ENCODE data around the gene INSIG2. TPM values are rescaled to one million over a fixed set of nuclear protein-coding genes. Genes with fewer than 3 reads are reported as not detected.

Gene INSIG2
- total RNA-seq, 2 donors from 2014 or later = 10.9 to 12.5 TPM

DNA sequence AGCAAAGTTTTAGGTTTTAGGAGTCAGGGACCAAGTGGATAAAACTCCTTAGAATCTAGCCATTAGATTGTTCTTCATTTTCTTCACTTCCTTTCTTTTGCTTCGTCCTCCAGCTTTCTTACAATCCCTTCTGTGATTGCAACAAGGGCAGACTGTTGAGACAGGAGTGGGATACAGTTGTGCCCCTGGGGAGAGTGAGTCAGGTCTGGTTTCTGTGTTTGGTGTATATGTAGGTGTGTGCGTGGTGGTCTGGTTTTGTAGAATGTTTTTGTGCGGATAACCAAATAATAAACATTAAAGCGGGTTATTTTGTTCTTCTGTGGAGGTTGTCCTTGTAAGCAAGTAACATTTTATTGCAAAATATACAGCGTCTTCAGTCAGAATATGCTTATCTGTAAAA is 7.3 kb downstream of the INSIG2 start:
- H3K9ac ChIP-seq (ENCODE audit: extremely low read depth, low read length, poor library complexity, severe bottlenecking) = no peak overlapping the region
- H3K36me3 ChIP-seq (ENCODE audit: control insufficient read depth, insufficient read depth, low read length) = no peaks in the 10 kb centered on the region
- Mint-ChIP-seq H3K4me1 (peaks cover 11% of the 10 kb centered on the region), H3K4me3 (no peak overlapping the region), H3K9me3 (no peaks in the 10 kb centered on the region), H3K27me3 (ENCODE audit: insufficient read depth) (no peaks in the 10 kb centered on the region), H3K36me3 (ENCODE audit: low read depth) (peaks cover 5% of the 10 kb centered on the region), H3K27ac (no peak overlapping the region)
- no peak for DNase-seq
- TF ChIP-seq, protein P1, sequence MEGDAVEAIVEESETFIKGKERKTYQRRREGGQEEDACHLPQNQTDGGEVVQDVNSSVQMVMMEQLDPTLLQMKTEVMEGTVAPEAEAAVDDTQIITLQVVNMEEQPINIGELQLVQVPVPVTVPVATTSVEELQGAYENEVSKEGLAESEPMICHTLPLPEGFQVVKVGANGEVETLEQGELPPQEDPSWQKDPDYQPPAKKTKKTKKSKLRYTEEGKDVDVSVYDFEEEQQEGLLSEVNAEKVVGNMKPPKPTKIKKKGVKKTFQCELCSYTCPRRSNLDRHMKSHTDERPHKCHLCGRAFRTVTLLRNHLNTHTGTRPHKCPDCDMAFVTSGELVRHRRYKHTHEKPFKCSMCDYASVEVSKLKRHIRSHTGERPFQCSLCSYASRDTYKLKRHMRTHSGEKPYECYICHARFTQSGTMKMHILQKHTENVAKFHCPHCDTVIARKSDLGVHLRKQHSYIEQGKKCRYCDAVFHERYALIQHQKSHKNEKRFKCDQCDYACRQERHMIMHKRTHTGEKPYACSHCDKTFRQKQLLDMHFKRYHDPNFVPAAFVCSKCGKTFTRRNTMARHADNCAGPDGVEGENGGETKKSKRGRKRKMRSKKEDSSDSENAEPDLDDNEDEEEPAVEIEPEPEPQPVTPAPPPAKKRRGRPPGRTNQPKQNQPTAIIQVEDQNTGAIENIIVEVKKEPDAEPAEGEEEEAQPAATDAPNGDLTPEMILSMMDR (conservative IDR thresholded peaks at IDR 0.05) = no peak
- H3K27me3 ChIP-seq (ENCODE audit: control insufficient read depth, insufficient read depth, low read length, poor library complexity, severe bottlenecking) = no peaks in the 10 kb centered on the region
- no peaks in the 10 kb centered on the region for H3K9me3 ChIP-seq (ENCODE audit: control insufficient read depth, low read length)
- 85% methylated on average over 4 of the region's 5 CpGs; no CpG with 5 or more reads in 1 of the 2 experiments for WGBS, 2 experiments (ENCODE audit: insufficient coverage in 1 of 2, insufficient read length in 1 of 2)
- no peak overlapping the region for H3K4me3 ChIP-seq (ENCODE audit: low read length)
- H3K4me1 ChIP-seq (ENCODE audit: control insufficient read depth, insufficient read depth, low read length) = no peaks in the 10 kb centered on the region
- no peak overlapping the region for H3K27ac ChIP-seq (ENCODE audit: low read depth, low read length)

DNA sequence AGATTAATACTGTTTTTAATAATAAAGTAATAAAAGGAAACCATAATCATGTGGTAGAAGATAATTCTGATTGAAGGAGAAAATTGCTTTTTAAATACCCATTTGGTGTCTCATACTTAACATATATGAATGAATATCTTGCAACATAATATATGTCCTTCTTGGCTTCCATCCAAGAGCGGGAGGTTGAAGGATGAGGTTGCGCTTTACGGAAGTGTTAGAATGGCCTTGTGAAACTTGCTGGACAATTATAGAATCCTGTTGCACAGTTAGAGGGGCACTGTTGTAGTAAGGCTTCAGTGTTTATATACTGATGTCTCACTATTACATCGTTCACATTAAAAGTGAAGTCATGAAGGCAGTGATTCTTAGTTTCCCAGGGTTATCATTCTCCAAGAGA is 9.4 kb downstream of the INSIG2 start:
- Mint-ChIP-seq H3K27ac (no peak overlapping the region), H3K9me3 (no peaks in the 10 kb centered on the region), H3K27me3 (ENCODE audit: insufficient read depth) (no peaks in the 10 kb centered on the region), H3K4me1 (peaks cover 8% of the 10 kb centered on the region), H3K36me3 (ENCODE audit: low read depth) (peaks cover 8% of the 10 kb centered on the region), H3K4me3 (no peak overlapping the region)
- Histone ChIP-seq H3K4me3 (ENCODE audit: low read length) (no peak overlapping the region), H3K36me3 (ENCODE audit: control insufficient read depth, insufficient read depth, low read length) (no peaks in the 10 kb centered on the region), H3K9me3 (ENCODE audit: control insufficient read depth, low read length) (no peaks in the 10 kb centered on the region), H3K27ac (ENCODE audit: low read depth, low read length) (no peak overlapping the region), H3K4me1 (ENCODE audit: control insufficient read depth, insufficient read depth, low read length) (no peaks in the 10 kb centered on the region), H3K9ac (ENCODE audit: extremely low read depth, low read length, poor library complexity, severe bottlenecking) (no peak overlapping the region), H3K27me3 (ENCODE audit: control insufficient read depth, insufficient read depth, low read length, poor library complexity, severe bottlenecking) (no peaks in the 10 kb centered on the region)
- DNase-seq = no peak
- TF ChIP-seq, protein P1 (conservative IDR thresholded peaks at IDR 0.05) = no peak
- WGBS, 2 experiments (ENCODE audit: insufficient coverage in 1 of 2, insufficient read length in 1 of 2) = 94% methylated on average over 4 of the region's 4 CpGs; no CpG with 5 or more reads in 1 of the 2 experiments

GRCh38 chr2:118098307-118099030 is 10.2 kb downstream of the INSIG2 start:
- no peaks in the 10 kb centered on the region for H3K27me3 ChIP-seq (ENCODE audit: control insufficient read depth, insufficient read depth, low read length, poor library complexity, severe bottlenecking)
- Mint-ChIP-seq H3K27me3 (ENCODE audit: insufficient read depth) (no peaks in the 10 kb centered on the region), H3K4me3 (no peak overlapping the region), H3K36me3 (ENCODE audit: low read depth) (peaks cover 8% of the 10 kb centered on the region), H3K27ac (no peak overlapping the region), H3K4me1 (peaks cover 8% of the 10 kb centered on the region), H3K9me3 (no peaks in the 10 kb centered on the region)
- H3K4me3 ChIP-seq (ENCODE audit: low read length) = no peak overlapping the region
- H3K9me3 ChIP-seq (ENCODE audit: control insufficient read depth, low read length) = no peaks in the 10 kb centered on the region
- no peaks in the 10 kb centered on the region for H3K36me3 ChIP-seq (ENCODE audit: control insufficient read depth, insufficient read depth, low read length)
- H3K4me1 ChIP-seq (ENCODE audit: control insufficient read depth, insufficient read depth, low read length) = no peaks in the 10 kb centered on the region
- 89 to 100% methylated on average over 1 of the region's 1 CpG for WGBS, 2 experiments (ENCODE audit: insufficient coverage in 1 of 2, insufficient read length in 1 of 2)
- TF ChIP-seq, protein P1 (conservative IDR thresholded peaks at IDR 0.05) = no peak
- H3K9ac ChIP-seq (ENCODE audit: extremely low read depth, low read length, poor library complexity, severe bottlenecking) = no peak overlapping the region
- no peak overlapping the region for H3K27ac ChIP-seq (ENCODE audit: low read depth, low read length)
- DNase-seq = no peak
